Trophoblast cell (in vitro differentiated cells and primary cell): ENCODE measurements around the gene CCL7.

ENCODE experiments used
- DNase-seq, 2 donors: peaks; one replicate each; pipeline ENCODE4 v3.0.0-alpha.2; 2016
- H2AFZ ChIP-seq: 2 replicates; pipeline ENCODE4 v1.6.1; 2013; ENCODE audit warnings: low read length, moderate library complexity, mild to moderate bottlenecking; ENCODE audit not compliant: insufficient read depth, poor library complexity
- H2AK5ac ChIP-seq: 2 replicates; pipeline ENCODE4 v1.6.1; 2013; ENCODE audit warnings: mild to moderate bottlenecking, low read length
- H2BK120ac ChIP-seq: 2 replicates; pipeline ENCODE4 v1.6.1; 2013; ENCODE audit warnings: low read length, mild to moderate bottlenecking, moderate library complexity; ENCODE audit not compliant: insufficient read depth, poor library complexity
- H2BK12ac ChIP-seq: 2 replicates; pipeline ENCODE4 v1.6.1; 2013; ENCODE audit warnings: mild to moderate bottlenecking, low read length, moderate library complexity
- H2BK5ac ChIP-seq: 2 replicates; pipeline ENCODE4 v1.6.1; 2013; ENCODE audit warnings: low read length, low read depth, moderate library complexity, mild to moderate bottlenecking; ENCODE audit not compliant: poor library complexity
- H3K14ac ChIP-seq: 2 replicates; pipeline ENCODE4 v1.6.1; 2013; ENCODE audit warnings: mild to moderate bottlenecking, low read length
- H3K18ac ChIP-seq: 2 replicates; pipeline ENCODE4 v1.6.1; 2013; ENCODE audit warnings: mild to moderate bottlenecking, low read length
- H3K23ac ChIP-seq: 2 replicates; pipeline ENCODE4 v1.6.1; 2013; ENCODE audit warnings: low read length
- H3K27ac ChIP-seq: 2 replicates; pipeline ENCODE4 v1.5.1; 2013; ENCODE audit warnings: low read depth, mild to moderate bottlenecking, inconsistent platforms, low read length, moderate library complexity
- H3K27me3 ChIP-seq: 2 replicates; pipeline ENCODE4 v1.6.1; 2013; ENCODE audit warnings: inconsistent platforms, mild to moderate bottlenecking, low read length, moderate library complexity; ENCODE audit not compliant: insufficient read depth
- H3K36me3 ChIP-seq, 2 experiments: 1 replicate in 1 of 2; 2 replicates in 1 of 2; pipeline ENCODE4 v1.6.1; 2013; ENCODE audit warnings: low read length in 2 of 2, mild to moderate bottlenecking in 2 of 2, moderate library complexity in 1 of 2; ENCODE audit not compliant: insufficient read depth in 2 of 2, control insufficient read depth in 1 of 2
- H3K4ac ChIP-seq: 2 replicates; pipeline ENCODE4 v1.6.1; 2013; ENCODE audit warnings: low read depth, mild to moderate bottlenecking, low read length, moderate library complexity
- H3K4me1 ChIP-seq, 2 experiments: 1 replicate in 1 of 2; 2 replicates in 1 of 2; pipeline ENCODE4 v1.6.1; 2013; ENCODE audit warnings: low read length in 2 of 2, mild to moderate bottlenecking in 2 of 2, moderate library complexity in 1 of 2; ENCODE audit not compliant: insufficient read depth in 2 of 2, control insufficient read depth in 1 of 2
- H3K4me2 ChIP-seq: 2 replicates; pipeline ENCODE4 v1.6.1; 2013; ENCODE audit warnings: inconsistent platforms, mild to moderate bottlenecking, low read length, moderate library complexity
- H3K4me3 ChIP-seq: 2 replicates; pipeline ENCODE4 v1.5.1; 2013; ENCODE audit warnings: mild to moderate bottlenecking, low read depth, low read length, inconsistent platforms
- H3K79me1 ChIP-seq: one replicate; pipeline ENCODE4 v1.6.1; 2013; ENCODE audit warnings: low read length
- H3K79me2 ChIP-seq: 2 replicates; pipeline ENCODE4 v1.6.1; 2013; ENCODE audit warnings: low read length, mild to moderate bottlenecking; ENCODE audit not compliant: control insufficient read depth, insufficient read depth, poor library complexity
- H3K9ac ChIP-seq: 2 replicates; pipeline ENCODE4 v1.6.1; 2013; ENCODE audit warnings: mild to moderate bottlenecking, low read length
- H3K9me3 ChIP-seq: 2 replicates; pipeline ENCODE4 v1.6.1; 2013; ENCODE audit warnings: low read depth, mild to moderate bottlenecking, control low read depth, inconsistent platforms, low read length; ENCODE audit not compliant: insufficient read depth
- H4K12ac ChIP-seq: 2 replicates; pipeline ENCODE4 v1.6.1; 2013; ENCODE audit warnings: low read depth, mild to moderate bottlenecking, low read length, moderate library complexity
- H4K8ac ChIP-seq: 2 replicates; pipeline ENCODE4 v1.6.1; 2013; ENCODE audit warnings: low read depth, mild to moderate bottlenecking, low read length, moderate library complexity
- H4K91ac ChIP-seq: one replicate; pipeline ENCODE4 v1.6.1; 2013; ENCODE audit warnings: low read depth, mild to moderate bottlenecking, low read length, moderate library complexity
- WGBS: extraction: QIAGEN DNeasy Blood & Tissue Kit; methylation state at CpG from one replicate; pipeline ENCODE4 v1.1.7; 2013; ENCODE audit warnings: missing lambda C conversion rate; ENCODE audit not compliant: insufficient read length, insufficient coverage; ENCODE audit errors: extremely low coverage; 5-methylcytosine and 5-hydroxymethylcytosine counted together

CCL7 gene

GRCh38 chr17:34283571-34283970, 13.6 kb downstream of the CCL7 start:
- H3K14ac ChIP-seq = no peak overlapping the region
- no peak overlapping the region for H2BK120ac ChIP-seq
- no peak overlapping the region for H2BK5ac ChIP-seq
- WGBS = no CpG with 5 or more reads among the region's 6 CpGs
- H3K4ac ChIP-seq = no peak overlapping the region
- no peak overlapping the region for H3K27ac ChIP-seq
- no peak overlapping the region for H2AFZ ChIP-seq
- no peak overlapping the region for H3K9ac ChIP-seq
- no peaks in the 10 kb centered on the region for H3K9me3 ChIP-seq
- no peaks in the 10 kb centered on the region for H3K79me2 ChIP-seq
- no peak for DNase-seq
- no peaks in the 10 kb centered on the region for H3K36me3 ChIP-seq
- no peak overlapping the region for H4K12ac ChIP-seq
- H3K23ac ChIP-seq = no peak overlapping the region
- no peaks in the 10 kb centered on the region for H3K27me3 ChIP-seq
- no peak overlapping the region for H4K8ac ChIP-seq
- no peaks in the 10 kb centered on the region for H3K79me1 ChIP-seq
- H4K91ac ChIP-seq = no peak overlapping the region
- no peak overlapping the region for H2BK12ac ChIP-seq
- H3K4me1 ChIP-seq = no peaks in the 10 kb centered on the region
- no peak overlapping the region for H2AK5ac ChIP-seq
- H3K4me2 ChIP-seq = no peak overlapping the region
- no peak overlapping the region for H3K4me3 ChIP-seq
- H3K18ac ChIP-seq = no peak overlapping the region

DNA sequence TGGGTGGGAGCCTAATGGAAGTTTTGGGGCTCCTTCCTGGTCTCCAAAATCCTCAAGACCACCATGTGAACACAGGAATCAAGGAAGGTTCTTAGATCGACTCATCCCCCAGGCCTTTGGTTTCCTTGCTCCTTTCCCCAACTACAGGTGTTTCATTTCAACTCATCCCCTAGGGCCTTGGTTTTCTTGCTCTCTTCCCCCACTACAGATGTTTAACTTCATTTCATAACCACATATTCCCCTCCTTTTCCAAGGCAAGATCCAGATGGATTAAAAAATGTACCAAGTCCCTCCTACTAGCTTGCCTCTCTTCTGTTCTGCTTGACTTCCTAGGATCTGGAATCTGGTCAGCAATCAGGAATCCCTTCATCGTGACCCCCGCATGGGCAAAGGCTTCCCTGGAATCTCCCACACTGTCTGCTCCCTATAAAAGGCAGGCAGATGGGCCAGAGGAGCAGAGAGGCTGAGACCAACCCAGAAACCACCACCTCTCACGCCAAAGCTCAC, 15.3 kb downstream of the CCL7 start, which contains the start of gene CCL11:
TSS of gene CCL11 (plus strand) at position 457 of the 507 bp plus-strand sequence. CDS start 67 bp downstream, outside the sequence.
- H2AK5ac ChIP-seq = no peak within 1 kb of the TSS
- no peaks in the 10 kb centered on the region for H3K36me3 ChIP-seq
- no CpG with 5 or more reads among the region's 4 CpGs for WGBS
- H3K9ac ChIP-seq = no peak within 1 kb of the TSS
- no peak within 1 kb of the TSS for H2BK12ac ChIP-seq
- H3K27ac ChIP-seq = no peak within 1 kb of the TSS
- no peak within 1 kb of the TSS for H2BK120ac ChIP-seq
- no peak within 1 kb of the TSS for H3K18ac ChIP-seq
- no peak within 1 kb of the TSS for H2BK5ac ChIP-seq
- H4K91ac ChIP-seq = no peak within 1 kb of the TSS
- no peak for DNase-seq
- no peaks in the 10 kb centered on the region for H3K79me2 ChIP-seq
- H3K4ac ChIP-seq = no peak within 1 kb of the TSS
- H3K4me1 ChIP-seq = no peaks in the 10 kb centered on the region
- no peak within 1 kb of the TSS for H3K4me2 ChIP-seq
- H3K79me1 ChIP-seq = no peaks in the 10 kb centered on the region
- no peak within 1 kb of the TSS for H3K4me3 ChIP-seq
- H3K14ac ChIP-seq = no peak within 1 kb of the TSS
- H2AFZ ChIP-seq = no peak within 1 kb of the TSS
- H4K8ac ChIP-seq = no peak within 1 kb of the TSS
- no peak within 1 kb of the TSS for H3K23ac ChIP-seq
- H3K27me3 ChIP-seq = no peaks in the 10 kb centered on the region
- no peak within 1 kb of the TSS for H4K12ac ChIP-seq
- peaks cover 2% of the 10 kb centered on the region for H3K9me3 ChIP-seq

DNA sequence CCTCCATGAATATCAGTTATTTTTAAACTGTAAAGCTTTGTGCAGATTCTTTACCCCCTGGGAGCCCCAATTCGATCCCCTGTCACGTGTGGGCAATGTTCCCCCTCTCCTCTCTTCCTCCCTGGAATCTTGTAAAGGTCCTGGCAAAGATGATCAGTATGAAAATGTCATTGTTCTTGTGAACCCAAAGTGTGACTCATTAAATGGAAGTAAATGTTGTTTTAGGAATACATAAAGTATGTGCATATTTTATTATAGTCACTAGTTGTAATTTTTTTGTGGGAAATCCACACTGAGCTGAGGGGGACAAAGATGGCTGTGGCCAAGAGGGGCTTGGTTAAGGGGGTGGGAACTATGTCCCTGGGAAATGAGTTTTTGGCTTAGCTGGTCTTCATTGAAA, 17.9 kb downstream of the CCL7 start:
- no CpG with 5 or more reads among the region's 2 CpGs for WGBS
- Histone ChIP-seq H2AFZ (no peak overlapping the region), H3K79me2 (no peaks in the 10 kb centered on the region), H2BK120ac (no peak overlapping the region), H3K18ac (no peak overlapping the region), H3K27me3 (no peaks in the 10 kb centered on the region), H4K8ac (no peak overlapping the region), H3K4me3 (no peak overlapping the region), H4K12ac (no peak overlapping the region), H3K4me2 (no peak overlapping the region), H3K23ac (no peak overlapping the region), H3K36me3 (no peaks in the 10 kb centered on the region), H3K27ac (no peak overlapping the region), H2BK12ac (no peak overlapping the region), H4K91ac (no peak overlapping the region), H3K79me1 (no peaks in the 10 kb centered on the region), H3K4me1 (no peaks in the 10 kb centered on the region), H2AK5ac (no peak overlapping the region), H3K4ac (no peak overlapping the region), H3K9ac (no peak overlapping the region), H3K9me3 (peaks cover 2% of the 10 kb centered on the region), H3K14ac (no peak overlapping the region), H2BK5ac (no peak overlapping the region)
- DNase-seq = no peak

DNA sequence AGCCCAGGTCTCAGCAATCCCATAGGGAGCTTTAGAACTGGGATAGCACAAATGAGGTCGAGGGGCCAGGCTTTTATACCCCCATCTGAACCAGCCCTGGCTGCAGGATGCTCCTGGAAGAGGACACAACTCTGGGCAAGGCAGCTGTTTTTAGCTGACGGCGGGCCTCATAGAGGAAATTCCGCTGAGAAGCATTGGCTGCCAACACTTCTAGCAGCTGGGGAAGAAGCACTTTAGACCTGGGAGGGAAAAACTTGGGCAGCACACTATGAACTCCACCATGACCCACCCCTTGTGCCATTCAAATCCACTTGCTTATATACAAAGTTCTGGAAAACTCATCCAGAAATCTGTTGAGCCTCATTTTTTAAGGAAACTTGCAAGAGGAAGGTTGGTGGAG, 20.6 kb downstream of the CCL7 start:
- no peak overlapping the region for H3K18ac ChIP-seq
- no peak overlapping the region for H3K14ac ChIP-seq
- no peaks in the 10 kb centered on the region for H3K27me3 ChIP-seq
- H2AK5ac ChIP-seq = no peak overlapping the region
- no CpG with 5 or more reads among the region's 4 CpGs for WGBS
- no peak overlapping the region for H3K23ac ChIP-seq
- H3K36me3 ChIP-seq = no peaks in the 10 kb centered on the region
- H2AFZ ChIP-seq = no peak overlapping the region
- H2BK120ac ChIP-seq = no peak overlapping the region
- H3K27ac ChIP-seq = no peak overlapping the region
- no peak overlapping the region for H4K12ac ChIP-seq
- no peak overlapping the region for H4K8ac ChIP-seq
- H3K4ac ChIP-seq = no peak overlapping the region
- H3K4me2 ChIP-seq = no peak overlapping the region
- no peak overlapping the region for H2BK5ac ChIP-seq
- H3K9ac ChIP-seq = no peak overlapping the region
- no peaks in the 10 kb centered on the region for H3K4me1 ChIP-seq
- no peaks in the 10 kb centered on the region for H3K79me2 ChIP-seq
- DNase-seq = no peak
- no peak overlapping the region for H4K91ac ChIP-seq
- peaks cover 2% of the 10 kb centered on the region for H3K9me3 ChIP-seq
- no peaks in the 10 kb centered on the region for H3K79me1 ChIP-seq
- no peak overlapping the region for H2BK12ac ChIP-seq
- H3K4me3 ChIP-seq = no peak overlapping the region
